Chondrocyte (in vitro differentiated cells): ENCODE measurements around the gene C22orf39. TPM values are rescaled to one million over a fixed set of nuclear protein-coding genes. Genes with fewer than 3 reads are reported as not detected.
"Not testable (repeated sequence)": the region's sequence is repeated elsewhere in the genome, so short reads cannot be mapped to it uniquely, and the experiment has no call there.

Source experiments
- DNase-seq: peaks from one replicate; pipeline ENCODE4 v3.0.0; 2021; ENCODE audit warnings: mixed read lengths, low spot score
- H3K27ac Mint-ChIP-seq: one replicate; pipeline ENCODE4 v1.8.0; 2021; ENCODE audit warnings: mild to moderate bottlenecking, moderate library complexity, mixed read lengths; ENCODE audit not compliant: unreplicated experiment
- H3K27me3 Mint-ChIP-seq: 2 replicates; pipeline ENCODE4 v1.8.0; 2021; ENCODE audit warnings: low read depth, mixed read lengths
- H3K36me3 Mint-ChIP-seq: 2 replicates; pipeline ENCODE4 v1.8.0; 2021; ENCODE audit warnings: low read depth, mixed read lengths
- H3K4me1 Mint-ChIP-seq: 2 replicates; pipeline ENCODE4 v1.8.0; 2021; ENCODE audit warnings: low read depth, mild to moderate bottlenecking, mixed read lengths
- H3K4me3 Mint-ChIP-seq: one replicate; pipeline ENCODE4 v1.8.0; 2021; ENCODE audit warnings: mild to moderate bottlenecking, moderate library complexity, mixed read lengths; ENCODE audit not compliant: unreplicated experiment
- H3K9me3 Mint-ChIP-seq: 2 replicates; pipeline ENCODE4 v1.8.0; 2021; ENCODE audit warnings: low read depth, mixed read lengths
- CTCF ChIP-seq: fragments of 200-600 bp; sonication (generic); IDR thresholded peaks from 2 replicates; pipeline ENCODE4 v1.5.0; 2021; ENCODE audit warnings: antibody characterized with exemption, mild to moderate bottlenecking, moderate library complexity
- total RNA-seq: library from RNA; stranded (reverse); gene quantifications from 3 replicates; pipeline ENCODE4 v1.2.1, GENCODE V29; 2021

Gene C22orf39
- total RNA-seq, 1 donor from 2014 or later = 18.4 TPM

- no peaks in the 10 kb centered on the region for H3K9me3 Mint-ChIP-seq
- no peak for TF ChIP-seq CTCF
- peaks cover 26% of the 10 kb centered on the region for H3K36me3 Mint-ChIP-seq
- H3K4me3 Mint-ChIP-seq = no peak overlapping the region
- H3K4me1 Mint-ChIP-seq = peaks cover 26% of the 10 kb centered on the region
- DNase-seq = no peak
- no peak overlapping the region for H3K27ac Mint-ChIP-seq
- no peaks in the 10 kb centered on the region for H3K27me3 Mint-ChIP-seq
These were observed 3.1 kb upstream of the C22orf39 start for GRCh38 chr22:19450363-19451175.

GRCh38 chr22:19449422-19449767, 1.9 kb upstream of the C22orf39 start:
- Mint-ChIP-seq H3K4me3 (no peak overlapping the region), H3K36me3 (peaks cover 17% of the 10 kb centered on the region), H3K27me3 (no peaks in the 10 kb centered on the region), H3K27ac (no peak overlapping the region), H3K9me3 (no peaks in the 10 kb centered on the region), H3K4me1 (peaks cover 28% of the 10 kb centered on the region)
- no peak for TF ChIP-seq CTCF
- no peak for DNase-seq

DNA sequence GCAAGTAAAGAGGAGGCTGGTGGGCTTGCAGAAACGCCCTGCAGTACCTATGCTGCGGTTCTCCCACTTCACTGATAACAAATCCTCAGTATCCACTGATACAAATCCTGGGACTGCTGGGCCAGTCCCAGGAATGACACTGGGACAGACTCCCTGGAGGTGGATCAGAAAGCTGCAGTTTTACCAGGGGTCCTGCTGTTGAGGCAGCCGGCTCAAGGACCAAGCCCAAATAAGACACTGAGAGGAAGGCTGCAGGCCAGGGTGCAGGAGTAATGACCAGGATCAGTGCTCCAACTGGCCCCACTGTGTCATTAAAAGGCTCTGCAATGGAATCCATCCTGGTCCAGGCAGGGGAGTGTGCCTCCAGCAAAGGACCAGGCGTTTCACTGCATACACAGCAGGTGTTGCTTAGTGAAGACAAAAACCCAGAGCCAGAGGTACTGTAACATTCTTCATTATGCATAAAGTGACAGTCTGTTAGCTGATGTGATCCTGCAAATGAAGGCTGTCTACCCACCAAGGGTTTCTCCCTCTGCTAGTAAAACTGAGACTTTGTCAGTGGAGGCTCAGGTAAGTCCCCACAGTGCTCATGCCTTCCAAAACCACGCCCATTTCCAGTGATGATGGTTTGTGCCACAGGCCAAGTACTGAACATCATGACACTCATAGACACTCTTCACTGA, 1.4 kb upstream of the C22orf39 start:
- TF ChIP-seq CTCF = no peak
- H3K36me3 Mint-ChIP-seq = peaks cover 12% of the 10 kb centered on the region
- H3K9me3 Mint-ChIP-seq = no peaks in the 10 kb centered on the region
- H3K27me3 Mint-ChIP-seq = no peaks in the 10 kb centered on the region
- H3K27ac Mint-ChIP-seq = peak overlapping the region; percentile 94
- H3K4me1 Mint-ChIP-seq = peaks cover 28% of the 10 kb centered on the region
- no peak for DNase-seq
- H3K4me3 Mint-ChIP-seq = peak overlapping the region; percentile 28

DNA sequence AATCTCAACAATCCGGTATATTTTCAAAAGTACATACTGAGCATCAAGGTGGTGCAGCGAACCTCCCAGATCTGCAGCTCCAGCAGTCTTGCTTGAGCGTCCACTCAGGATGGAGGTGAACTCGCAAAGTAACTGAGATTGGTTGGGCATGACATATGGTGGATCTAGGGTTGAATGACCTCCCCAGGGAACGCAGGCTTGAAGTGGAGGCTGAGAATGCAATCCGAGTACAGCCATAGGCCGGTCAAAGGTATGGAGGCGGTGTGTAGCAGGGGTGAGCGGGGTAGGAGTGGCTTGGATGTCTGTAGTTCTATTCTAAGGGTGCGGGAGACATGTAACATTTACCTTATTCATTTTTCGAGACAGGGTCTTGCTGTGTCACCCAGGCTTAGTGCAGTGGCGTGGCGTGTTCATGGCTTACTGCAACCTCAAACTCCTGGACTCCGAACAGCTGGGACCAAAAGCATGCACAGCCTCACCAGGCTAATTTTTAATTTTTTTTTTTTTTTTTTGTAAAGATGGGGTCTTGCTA, 631 bp upstream of the C22orf39 start:
- DNase-seq = no peak
- TF ChIP-seq CTCF = no peak
- Mint-ChIP-seq H3K4me3 (peak overlapping the region; percentile 91), H3K27me3 (no peaks in the 10 kb centered on the region), H3K4me1 (peaks cover 28% of the 10 kb centered on the region), H3K9me3 (no peaks in the 10 kb centered on the region), H3K27ac (peak overlapping the region; percentile 94), H3K36me3 (peaks cover 8% of the 10 kb centered on the region)

GRCh38 chr22:19446603-19447329, 745 bp downstream of the C22orf39 start:
- Mint-ChIP-seq H3K4me3 (peak overlapping the region; percentile 91), H3K27ac (peak overlapping the region; percentile 88), H3K9me3 (no peaks in the 10 kb centered on the region), H3K4me1 (peaks cover 28% of the 10 kb centered on the region), H3K36me3 (peaks cover 2% of the 10 kb centered on the region), H3K27me3 (no peaks in the 10 kb centered on the region)
- no peak for DNase-seq
- no peak for TF ChIP-seq CTCF

DNA sequence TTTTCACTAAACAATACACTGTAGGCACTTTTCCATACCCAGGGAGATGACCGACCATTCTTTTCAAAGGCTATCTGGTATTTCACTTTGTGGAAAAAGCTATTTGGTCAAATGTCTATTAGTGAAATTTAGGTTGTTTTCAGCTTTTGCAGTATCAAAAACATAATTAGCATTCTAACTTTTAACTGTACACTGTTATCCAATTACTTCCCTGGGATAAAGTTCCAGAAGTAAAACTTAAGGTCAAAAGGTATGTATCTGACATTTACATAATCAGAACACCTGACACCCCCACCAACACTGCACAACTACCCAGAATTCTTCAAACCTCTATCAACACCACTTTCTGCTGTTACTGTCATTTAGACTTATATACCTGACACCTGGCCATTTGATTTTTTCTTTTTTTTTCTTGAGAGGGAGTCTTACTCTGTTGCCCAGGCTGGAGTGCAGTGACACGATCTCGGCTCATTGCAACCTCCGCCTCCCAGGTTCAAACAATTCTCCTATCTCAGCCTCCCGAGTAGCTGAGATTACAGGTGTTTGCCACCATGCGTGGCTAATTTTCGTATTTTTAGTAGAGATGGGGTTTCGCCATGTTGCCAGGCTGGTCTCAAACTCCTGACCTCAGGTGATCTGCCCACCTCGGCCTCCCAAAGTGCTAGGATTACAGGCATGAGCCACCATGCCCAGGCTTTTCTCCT, 2.1 kb downstream of the C22orf39 start:
- not testable (repeated sequence) for DNase-seq, H3K9me3 Mint-ChIP-seq, H3K4me3 Mint-ChIP-seq, H3K27me3 Mint-ChIP-seq, H3K36me3 Mint-ChIP-seq
- H3K27ac Mint-ChIP-seq = peak overlapping the region; percentile 41
- peaks cover 28% of the 10 kb centered on the region for H3K4me1 Mint-ChIP-seq
